ENCODE results near the gene ADAM8. TPM values are rescaled to one million over a fixed set of nuclear protein-coding genes. Genes with fewer than 3 reads are reported as not detected.
A peak's percentile ranks its signal among the peaks of the same experiment; 100 is the strongest.

The ADAM8 gene
- total RNA-seq, 2 donors from 2014 or later = 0.82 to 1.5 TPM

GRCh38 chr10:133309720-133310398 is 33.2 kb upstream of the ADAM8 start:
- Histone ChIP-seq H3K4me3 (no peak overlapping the region), H3K27ac (peak overlapping the region in 1 of 2 donors; percentile 93), H3K4me1 (peaks cover 0 to 34% of the 10 kb centered on the region in 2 donors), H3K9me3 (no peaks in the 10 kb centered on the region), H3K27me3 (no peaks in the 10 kb centered on the region), H3K36me3 (no peaks in the 10 kb centered on the region)
- no peak for TF ChIP-seq CTCF (IDR thresholded peaks at IDR 0.05)
- no peak for DNase-seq (ENCODE audit: low spot score)

- TF ChIP-seq CTCF (IDR thresholded peaks at IDR 0.05) = no peak
- no peaks in the 10 kb centered on the region for H3K9me3 ChIP-seq
- peak overlapping the region; percentile 94 to 98 for H3K4me3 ChIP-seq
- peak overlapping the region; percentile 91 to 93 for H3K27ac ChIP-seq
- peak; percentile 93 for DNase-seq (ENCODE audit: low spot score)
- peaks cover 0 to 34% of the 10 kb centered on the region in 2 donors for H3K4me1 ChIP-seq
- no peaks in the 10 kb centered on the region for H3K27me3 ChIP-seq
- H3K36me3 ChIP-seq = no peaks in the 10 kb centered on the region
These were observed 32.5 kb upstream of the ADAM8 start for GRCh38 chr10:133309100-133309719.

- Histone ChIP-seq H3K36me3 (no peaks in the 10 kb centered on the region), H3K4me1 (peaks cover 0 to 31% of the 10 kb centered on the region in 2 donors), H3K27ac (peak within 1 kb of the TSS; percentile 91 to 93), H3K9me3 (no peaks in the 10 kb centered on the region), H3K27me3 (no peaks in the 10 kb centered on the region), H3K4me3 (peak within 1 kb of the TSS; percentile 94 to 98)
- TF ChIP-seq CTCF (IDR thresholded peaks at IDR 0.05) = peak in 1 of 2 donors; percentile 17
- DNase-seq (ENCODE audit: low spot score) = peak; percentile 86
These were observed 31.9 kb upstream of the ADAM8 start, which contains the start of the genes TUBGCP2 and ZNF511 for GRCh38 chr10:133308421-133309099. TSS of gene TUBGCP2 (minus strand) at chr10:133308872. CDS start at chr10:133302941, 5,931 bp downstream. TSS of gene ZNF511 (plus strand) at chr10:133308914. CDS start at chr10:133308944, 30 bp downstream.

DNA sequence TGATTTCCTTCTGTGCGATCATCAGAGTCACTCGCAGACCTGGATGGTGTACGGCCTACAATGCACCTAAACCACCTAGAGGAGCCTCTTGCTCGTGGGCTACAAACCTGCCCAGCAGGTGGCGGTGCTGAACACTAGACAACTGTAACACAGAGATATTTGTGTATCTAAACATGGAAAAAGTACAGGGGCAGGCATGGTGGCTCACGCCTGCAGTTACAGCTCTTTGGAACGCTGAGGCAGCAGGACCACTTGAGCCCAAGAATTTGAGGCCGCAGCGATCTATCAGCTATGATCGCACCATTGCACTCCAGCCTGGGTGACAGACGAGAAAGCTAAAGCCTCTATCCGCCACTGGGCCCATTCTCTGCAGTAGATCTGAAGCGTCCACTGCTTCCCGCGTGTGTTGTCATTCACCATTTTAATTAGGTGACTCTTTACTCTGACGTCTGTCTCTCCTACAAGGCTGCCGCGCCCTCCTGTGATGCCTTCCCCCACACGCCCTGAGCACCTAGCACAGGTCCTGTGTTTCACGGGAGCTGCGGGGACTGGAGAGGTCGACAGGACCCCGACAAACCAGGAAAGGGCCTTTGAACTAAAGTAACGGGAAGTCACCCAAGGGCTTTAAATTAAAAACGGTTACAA is 31.2 kb upstream of the ADAM8 start:
- Histone ChIP-seq H3K27me3 (no peaks in the 10 kb centered on the region), H3K27ac (peak overlapping the region; percentile 91 to 93), H3K4me3 (peak overlapping the region; percentile 94 to 98), H3K4me1 (peaks cover 0 to 35% of the 10 kb centered on the region in 2 donors), H3K36me3 (peaks cover 1% of the 10 kb centered on the region), H3K9me3 (no peaks in the 10 kb centered on the region)
- peak; percentile 37 to 61 for TF ChIP-seq CTCF (IDR thresholded peaks at IDR 0.05)
- DNase-seq (ENCODE audit: low spot score) = peak; percentile 69

DNA sequence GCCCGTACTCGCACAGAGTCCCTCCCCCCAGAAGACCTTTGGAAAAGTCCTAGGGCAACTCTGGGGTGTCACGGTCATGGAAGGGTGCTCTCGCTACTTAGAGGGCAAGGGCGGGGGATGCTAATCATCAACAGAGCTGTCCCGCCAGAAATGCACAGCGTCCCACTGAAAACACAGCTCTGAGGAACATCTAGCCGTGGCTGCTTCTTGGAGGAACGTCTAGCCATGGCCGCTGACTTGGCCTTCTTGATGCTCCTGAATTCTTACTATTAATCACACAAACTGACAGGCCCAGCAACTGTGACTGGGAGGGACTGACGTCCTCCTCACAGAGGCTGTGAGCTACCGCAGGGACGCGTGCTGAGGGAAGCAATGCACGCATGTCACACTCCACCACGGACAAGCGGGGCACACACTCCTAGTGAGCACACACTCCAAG is 30.3 kb upstream of the ADAM8 start:
- no peak for TF ChIP-seq CTCF (IDR thresholded peaks at IDR 0.05)
- H3K9me3 ChIP-seq = no peaks in the 10 kb centered on the region
- H3K27ac ChIP-seq = no peak overlapping the region
- peaks cover 11% of the 10 kb centered on the region for H3K36me3 ChIP-seq
- no peaks in the 10 kb centered on the region for H3K27me3 ChIP-seq
- H3K4me1 ChIP-seq = peaks cover 0 to 36% of the 10 kb centered on the region in 2 donors
- no peak for DNase-seq (ENCODE audit: low spot score)
- H3K4me3 ChIP-seq = no peak overlapping the region
